A549 (cell line): Measurements from ENCODE around the gene DNAAF3.

Source experiments
- BHLHE40 ChIP-seq: IDR thresholded peaks from 2 replicates; pipeline ENCODE4 v1.6.1; 2012; ENCODE audit warnings: low read depth, low read length, inconsistent platforms
- CBX8 ChIP-seq: fragments of 200-600 bp; sonication (generic); IDR thresholded peaks from 2 replicates; pipeline ENCODE4 v1.6.1; 2016
- CEBPB ChIP-seq, 2 experiments: fragments of >200 bp in 1 of 2; sonication (Bioruptor Twin) in 1 of 2; formaldehyde crosslinking in 1 of 2; IDR thresholded peaks; 2 replicates each; pipeline ENCODE4 v1.6.1; 2012 to 2016
- EHMT2 ChIP-seq: fragments of 200-600 bp; sonication (generic); IDR thresholded peaks from 2 replicates; pipeline ENCODE4 v1.6.1; 2016; ENCODE audit warnings: antibody characterized with exemption, low read depth, mild to moderate bottlenecking, moderate library complexity
- HOXA7 ChIP-seq: fragments of 250-450 bp; sonication (Bioruptor Pico); IDR thresholded peaks from 2 replicates; pipeline ENCODE4 v1.5.0; 2020; ENCODE audit warnings: mild to moderate bottlenecking, moderate library complexity
- MAZ ChIP-seq: fragments of 150-350 bp; IDR thresholded peaks from 2 replicates; pipeline ENCODE4 v1.6.1; 2014; ENCODE audit warnings: antibody characterized with exemption, low read depth, low read length, borderline replicate concordance
- RNF2 ChIP-seq: fragments of 200-600 bp; sonication (generic); IDR thresholded peaks from 2 replicates; pipeline ENCODE4 v1.6.1; 2016; ENCODE audit warnings: low read depth, mild to moderate bottlenecking, antibody characterized with exemption, moderate library complexity, borderline replicate concordance
- ZC3H11A ChIP-seq: fragments of 450-650 bp; IDR thresholded peaks from 2 replicates; pipeline ENCODE4 v1.6.1; 2014; ENCODE audit warnings: antibody characterized with exemption, mild to moderate bottlenecking
- TF ChIP-seq, protein P1 (sequence below): fragments of >200 bp; sonication (Bioruptor Twin); formaldehyde crosslinking; IDR thresholded peaks from 3 replicates; pipeline ENCODE4 v1.5.1; 2016
- TF ChIP-seq, protein P2 (sequence below): fragments of 450-650 bp; IDR thresholded peaks from 2 replicates; pipeline ENCODE4 v1.6.1; 2014; ENCODE audit warnings: antibody characterized with exemption
- TF ChIP-seq, protein P3 (sequence below): IDR thresholded peaks from 2 replicates; pipeline ENCODE4 v1.6.1; 2012
- TF ChIP-seq, protein P4 (sequence below): IDR thresholded peaks from 2 replicates; pipeline ENCODE4 v1.6.1; 2012; ENCODE audit warnings: low read depth, borderline replicate concordance

DNA sequence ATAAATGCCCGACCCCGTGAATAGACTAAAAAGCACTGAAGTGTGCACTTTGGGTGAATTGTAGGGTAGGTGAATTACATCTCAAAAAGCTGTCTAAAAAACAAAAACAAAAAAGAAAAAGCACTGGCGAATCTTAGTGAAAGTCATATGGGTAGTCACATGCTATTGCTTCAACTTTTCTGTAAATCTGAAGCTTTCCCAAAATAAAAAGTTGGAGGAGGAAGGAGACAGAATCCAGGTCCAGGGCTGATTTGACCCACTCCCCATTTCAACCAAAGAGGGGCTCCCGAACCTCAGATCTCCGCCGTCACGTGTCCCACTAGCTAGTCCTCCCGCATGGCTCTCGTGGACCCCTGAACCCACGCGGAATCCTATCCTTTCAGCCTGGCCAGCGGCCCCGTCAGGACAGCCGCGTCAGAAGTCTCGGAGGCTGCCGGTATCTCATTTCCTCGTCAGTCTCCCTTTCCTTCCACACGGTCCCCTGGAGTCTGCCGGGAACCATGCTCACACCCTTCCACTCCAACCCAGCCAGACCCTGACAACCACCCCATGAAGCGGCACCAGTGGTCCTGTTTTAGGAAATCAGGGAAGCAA lies 55.1 kb downstream of the DNAAF3 start:
- TF ChIP-seq, protein P1, sequence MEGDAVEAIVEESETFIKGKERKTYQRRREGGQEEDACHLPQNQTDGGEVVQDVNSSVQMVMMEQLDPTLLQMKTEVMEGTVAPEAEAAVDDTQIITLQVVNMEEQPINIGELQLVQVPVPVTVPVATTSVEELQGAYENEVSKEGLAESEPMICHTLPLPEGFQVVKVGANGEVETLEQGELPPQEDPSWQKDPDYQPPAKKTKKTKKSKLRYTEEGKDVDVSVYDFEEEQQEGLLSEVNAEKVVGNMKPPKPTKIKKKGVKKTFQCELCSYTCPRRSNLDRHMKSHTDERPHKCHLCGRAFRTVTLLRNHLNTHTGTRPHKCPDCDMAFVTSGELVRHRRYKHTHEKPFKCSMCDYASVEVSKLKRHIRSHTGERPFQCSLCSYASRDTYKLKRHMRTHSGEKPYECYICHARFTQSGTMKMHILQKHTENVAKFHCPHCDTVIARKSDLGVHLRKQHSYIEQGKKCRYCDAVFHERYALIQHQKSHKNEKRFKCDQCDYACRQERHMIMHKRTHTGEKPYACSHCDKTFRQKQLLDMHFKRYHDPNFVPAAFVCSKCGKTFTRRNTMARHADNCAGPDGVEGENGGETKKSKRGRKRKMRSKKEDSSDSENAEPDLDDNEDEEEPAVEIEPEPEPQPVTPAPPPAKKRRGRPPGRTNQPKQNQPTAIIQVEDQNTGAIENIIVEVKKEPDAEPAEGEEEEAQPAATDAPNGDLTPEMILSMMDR = no peak
- TF ChIP-seq HOXA7 (CRISPR knock-in tag) (no peak), MAZ (no peak), CEBPB (IDR thresholded peaks at IDR 0.05) (no peak), RNF2 (no peak), BHLHE40 (no peak), CBX8 (no peak), ZC3H11A (no peak), EHMT2 (no peak)
- TF ChIP-seq, protein P2, sequence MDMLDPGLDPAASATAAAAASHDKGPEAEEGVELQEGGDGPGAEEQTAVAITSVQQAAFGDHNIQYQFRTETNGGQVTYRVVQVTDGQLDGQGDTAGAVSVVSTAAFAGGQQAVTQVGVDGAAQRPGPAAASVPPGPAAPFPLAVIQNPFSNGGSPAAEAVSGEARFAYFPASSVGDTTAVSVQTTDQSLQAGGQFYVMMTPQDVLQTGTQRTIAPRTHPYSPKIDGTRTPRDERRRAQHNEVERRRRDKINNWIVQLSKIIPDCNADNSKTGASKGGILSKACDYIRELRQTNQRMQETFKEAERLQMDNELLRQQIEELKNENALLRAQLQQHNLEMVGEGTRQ = no peak
- TF ChIP-seq, protein P3, sequence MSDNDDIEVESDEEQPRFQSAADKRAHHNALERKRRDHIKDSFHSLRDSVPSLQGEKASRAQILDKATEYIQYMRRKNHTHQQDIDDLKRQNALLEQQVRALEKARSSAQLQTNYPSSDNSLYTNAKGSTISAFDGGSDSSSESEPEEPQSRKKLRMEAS = no peak
- TF ChIP-seq, protein P4, sequence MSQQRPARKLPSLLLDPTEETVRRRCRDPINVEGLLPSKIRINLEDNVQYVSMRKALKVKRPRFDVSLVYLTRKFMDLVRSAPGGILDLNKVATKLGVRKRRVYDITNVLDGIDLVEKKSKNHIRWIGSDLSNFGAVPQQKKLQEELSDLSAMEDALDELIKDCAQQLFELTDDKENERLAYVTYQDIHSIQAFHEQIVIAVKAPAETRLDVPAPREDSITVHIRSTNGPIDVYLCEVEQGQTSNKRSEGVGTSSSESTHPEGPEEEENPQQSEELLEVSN = no peak
